HG03558 (cell line): ENCODE measurements around the gene LMF1.

Experiments used
- ATAC-seq: cut with Tn5 transposase; IDR thresholded peaks from one replicate; pipeline ENCODE4 v1.9.1; 2021; ENCODE audit warnings: moderate number of reproducible peaks; ENCODE audit not compliant: unreplicated experiment; ENCODE audit errors: extremely low read depth

The LMF1 gene

GRCh38 chr16:1003391-1004347 lies 32.9 kb upstream of the LMF1 start:
- no peak for ATAC-seq

- ATAC-seq = no peak
Measured at GRCh38 chr16:1002399-1003166, 31.8 kb upstream of the LMF1 start.

GRCh38 chr16:1001096-1001495 lies 30.3 kb upstream of the LMF1 start:
- no peak for ATAC-seq

- ATAC-seq = no peak
Measured at GRCh38 chr16:1000608-1001007, 29.8 kb upstream of the LMF1 start.

- no peak for ATAC-seq
Measured at GRCh38 chr16:999677-1000076, 28.9 kb upstream of the LMF1 start.

- ATAC-seq = no peak
Measured at GRCh38 chr16:998615-999014, 27.8 kb upstream of the LMF1 start.

- no peak for ATAC-seq
Measured at GRCh38 chr16:998211-998610, 27.4 kb upstream of the LMF1 start.

- no peak for ATAC-seq
Measured at GRCh38 chr16:997440-998051, 26.8 kb upstream of the LMF1 start.

- ATAC-seq = no peak
Measured at GRCh38 chr16:996681-997080, 25.9 kb upstream of the LMF1 start.

- ATAC-seq = no peak
Measured at GRCh38 chr16:995783-996182, 25.0 kb upstream of the LMF1 start.

GRCh38 chr16:995087-995486 lies 24.3 kb upstream of the LMF1 start:
- ATAC-seq = no peak

GRCh38 chr16:993731-994130 lies 22.9 kb upstream of the LMF1 start:
- no peak for ATAC-seq

- no peak for ATAC-seq
Measured at GRCh38 chr16:991773-992172, 21.0 kb upstream of the LMF1 start.

- no peak for ATAC-seq
Measured at GRCh38 chr16:991345-991744, 20.6 kb upstream of the LMF1 start.

GRCh38 chr16:990516-991291 lies 19.9 kb upstream of the LMF1 start:
- no peak for ATAC-seq

- no peak for ATAC-seq
Measured at GRCh38 chr16:989354-989814, 18.6 kb upstream of the LMF1 start.

GRCh38 chr16:988471-989353 lies 17.9 kb upstream of the LMF1 start:
- no peak for ATAC-seq

- ATAC-seq = no peak
Measured at GRCh38 chr16:987906-988305, 17.1 kb upstream of the LMF1 start.

GRCh38 chr16:986925-987582 lies 16.3 kb upstream of the LMF1 start:
- ATAC-seq = no peak
